NCI-H1417 treated with DMSO at 0.1 percent for 48 hours (cell line): ENCODE data around the gene ARPC1A.
"Not testable (repeated sequence)": the region's sequence is repeated elsewhere in the genome, so short reads cannot be mapped to it uniquely, and the experiment has no call there.

Experiments
- DNase-seq: peaks from one replicate; lab custom pipeline; 2025; lab: John Stamatoyannopoulos, UW

ARPC1A gene

DNA sequence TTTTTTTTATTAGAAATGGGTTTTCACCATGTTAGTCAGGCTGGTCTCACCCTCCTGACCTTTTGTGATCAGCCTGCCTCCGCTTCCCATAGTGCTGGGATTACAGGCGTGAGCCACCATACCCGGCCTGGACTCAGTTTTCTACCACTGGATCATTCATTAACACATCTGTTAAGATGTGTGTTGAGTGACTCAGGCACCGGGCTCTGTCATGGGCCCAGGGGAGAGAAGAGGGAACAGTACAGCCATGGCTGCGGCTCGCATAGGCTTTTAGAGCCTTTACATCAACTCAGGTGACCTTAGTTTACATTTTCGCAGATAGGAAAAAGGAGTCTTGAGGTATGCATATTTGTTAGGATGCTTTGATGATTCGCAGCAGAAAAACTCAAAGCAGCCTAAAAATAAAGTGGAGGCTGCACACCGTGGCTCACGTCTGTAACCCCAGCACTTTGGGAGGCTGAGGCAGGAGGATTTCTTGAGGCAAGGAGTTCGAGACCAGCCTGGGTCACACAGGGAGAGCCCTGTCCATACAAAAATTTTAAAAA is 45.8 kb downstream of the ARPC1A start:
- no peak for DNase-seq

DNA sequence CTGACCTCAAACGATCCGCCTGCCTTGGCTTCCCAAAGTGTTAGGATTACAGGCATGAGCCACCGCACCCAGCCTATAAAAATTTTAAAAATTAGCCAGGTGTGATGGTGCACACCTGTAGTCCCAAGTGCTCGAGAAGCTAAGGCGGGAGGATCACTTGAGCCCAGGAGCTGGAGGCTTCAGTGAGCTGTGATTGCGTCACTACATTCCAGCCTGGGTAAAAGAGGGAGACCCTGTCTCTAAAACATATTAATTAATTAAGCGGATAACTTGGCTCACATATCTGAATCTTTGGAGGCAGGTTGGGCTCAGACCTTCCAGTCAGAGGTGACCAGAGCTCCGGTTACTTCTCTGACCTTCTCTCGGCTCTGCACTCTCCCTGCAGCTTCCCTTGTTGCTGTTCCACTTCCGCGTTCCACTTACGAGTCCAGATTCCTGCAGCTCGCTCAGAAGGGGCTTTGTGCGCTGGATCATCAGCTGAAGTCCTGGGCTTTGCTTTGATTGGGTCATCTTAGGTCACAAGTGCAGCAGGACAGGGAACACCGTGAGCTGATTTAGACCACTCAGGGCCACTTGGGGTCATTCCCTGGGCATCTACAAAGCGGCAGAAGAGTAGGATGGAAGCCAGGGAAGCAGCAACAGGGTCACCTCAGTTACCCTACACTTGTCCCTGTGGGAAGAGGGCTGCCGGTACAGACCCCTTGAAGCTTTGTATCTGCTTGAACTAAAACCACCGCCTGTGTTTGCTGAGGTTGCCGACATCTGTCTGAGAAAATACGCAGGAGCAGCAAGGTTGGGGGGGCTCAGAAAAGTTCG is 46.8 kb downstream of the ARPC1A start:
- no peak for DNase-seq

DNA sequence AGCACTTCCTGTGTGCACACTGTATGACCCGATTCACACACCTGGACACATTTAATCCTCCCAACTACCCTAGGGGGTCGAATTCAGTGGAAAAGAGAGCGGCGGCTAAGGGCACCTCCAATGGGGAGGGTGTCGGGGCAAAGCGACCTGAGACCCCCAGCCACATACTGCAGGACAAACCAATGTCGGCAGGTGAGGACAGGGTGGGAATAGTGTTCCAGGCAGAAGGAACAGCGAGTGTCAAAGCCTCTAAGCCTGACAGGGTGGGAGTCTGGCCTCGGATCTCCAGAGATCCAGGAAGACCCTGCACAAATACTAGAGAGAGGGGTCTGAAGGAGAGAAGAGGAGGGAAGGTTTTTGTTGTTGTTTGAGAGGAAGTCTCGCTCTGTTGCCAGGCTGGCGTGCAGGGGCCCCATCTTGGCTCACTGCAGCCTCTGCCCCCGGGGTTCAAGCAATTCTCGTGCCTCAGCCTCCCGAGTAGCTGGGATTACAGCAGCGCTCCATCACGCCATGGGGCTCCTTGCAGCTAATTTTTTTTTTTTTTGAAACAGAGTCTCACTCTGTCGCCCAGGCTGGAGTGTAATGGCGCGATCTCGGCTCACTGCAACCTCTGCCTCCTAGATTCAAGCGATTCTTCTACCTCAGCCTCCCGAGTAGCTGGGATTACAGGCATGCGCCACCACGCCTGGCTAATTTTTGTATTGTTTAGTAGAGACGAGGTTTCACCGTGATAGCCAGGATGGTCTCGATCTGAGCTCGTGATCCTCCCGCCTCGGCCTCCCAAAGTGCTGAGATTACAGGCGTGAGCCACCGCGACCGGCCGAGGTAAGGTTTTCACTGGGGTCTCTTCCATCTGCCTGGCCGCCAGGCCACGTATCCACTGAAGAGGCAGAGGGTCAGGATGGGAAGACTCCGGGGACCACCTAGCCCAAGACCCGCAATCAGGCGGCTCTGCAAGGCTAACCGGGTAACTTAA is 47.7 kb downstream of the ARPC1A start:
- no peak for DNase-seq

- DNase-seq = no peak
Measured at GRCh38 chr7:99374111-99375064, 48.7 kb downstream of the ARPC1A start, which contains the start of gene ARPC1B. Gene ARPC1B (plus strand): TSS chr7:99374730. CDS start chr7:99385715, 10,985 bp downstream.

- no peak for DNase-seq
Measured at GRCh38 chr7:99375070-99375807, 49.5 kb downstream of the ARPC1A start.

GRCh38 chr7:99379043-99379577 is 53.4 kb downstream of the ARPC1A start:
- DNase-seq = no peak

DNA sequence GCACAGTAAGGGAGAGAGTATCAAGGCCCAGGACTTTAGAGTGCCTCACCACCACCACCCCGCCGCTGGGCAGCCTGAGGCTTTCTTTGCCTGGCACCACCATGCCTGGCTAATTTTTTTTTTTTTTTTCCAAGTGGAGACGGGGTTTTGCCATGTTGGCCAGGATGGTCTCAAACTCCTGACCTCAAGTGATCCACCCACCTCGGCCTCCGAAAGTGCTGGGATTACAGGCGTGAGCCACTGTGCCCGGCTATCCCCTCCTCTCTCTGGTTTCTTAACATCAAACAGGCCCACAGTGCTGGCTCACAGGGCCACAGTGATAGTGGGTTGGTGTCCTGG is 54.0 kb downstream of the ARPC1A start:
- DNase-seq = not testable (repeated sequence)

DNA sequence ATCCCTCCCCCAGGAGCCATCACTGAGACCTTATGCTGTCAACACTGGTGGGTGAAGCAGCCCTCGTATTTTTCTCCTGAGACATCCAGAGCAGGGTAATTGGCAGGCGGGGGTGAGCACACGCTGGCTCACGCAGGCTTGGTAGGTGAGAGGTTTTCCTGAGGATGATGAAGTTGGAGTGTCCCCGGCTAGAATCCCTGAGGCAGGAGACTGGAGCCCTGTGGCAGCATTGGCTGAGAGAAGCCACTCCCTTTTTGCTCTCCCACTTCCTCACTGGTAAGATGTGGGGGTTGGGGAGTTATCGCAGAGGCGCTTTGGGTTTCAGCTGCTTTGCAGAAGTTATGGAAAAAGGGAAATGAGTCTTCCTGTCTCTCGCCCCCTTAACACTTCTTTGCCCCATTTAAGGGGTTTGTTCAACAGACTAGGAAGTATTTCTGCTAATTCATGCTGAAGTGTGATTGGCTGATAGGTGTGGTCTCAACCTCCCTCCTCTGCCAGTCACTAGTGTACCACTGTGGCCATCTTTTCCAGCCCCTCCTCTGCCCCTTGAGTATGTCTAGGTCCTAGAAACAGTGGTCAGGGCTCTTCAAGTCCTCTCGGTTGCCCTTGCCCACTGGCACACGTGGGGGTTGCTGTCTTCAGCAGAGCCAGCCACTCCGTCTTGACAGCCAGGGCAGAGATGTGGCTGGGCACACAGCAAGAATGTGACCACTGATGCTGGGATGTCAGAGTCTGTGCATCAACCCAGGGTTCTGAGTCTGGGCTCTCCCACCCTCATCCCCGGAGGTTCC is 54.5 kb downstream of the ARPC1A start:
- no peak for DNase-seq

DNA sequence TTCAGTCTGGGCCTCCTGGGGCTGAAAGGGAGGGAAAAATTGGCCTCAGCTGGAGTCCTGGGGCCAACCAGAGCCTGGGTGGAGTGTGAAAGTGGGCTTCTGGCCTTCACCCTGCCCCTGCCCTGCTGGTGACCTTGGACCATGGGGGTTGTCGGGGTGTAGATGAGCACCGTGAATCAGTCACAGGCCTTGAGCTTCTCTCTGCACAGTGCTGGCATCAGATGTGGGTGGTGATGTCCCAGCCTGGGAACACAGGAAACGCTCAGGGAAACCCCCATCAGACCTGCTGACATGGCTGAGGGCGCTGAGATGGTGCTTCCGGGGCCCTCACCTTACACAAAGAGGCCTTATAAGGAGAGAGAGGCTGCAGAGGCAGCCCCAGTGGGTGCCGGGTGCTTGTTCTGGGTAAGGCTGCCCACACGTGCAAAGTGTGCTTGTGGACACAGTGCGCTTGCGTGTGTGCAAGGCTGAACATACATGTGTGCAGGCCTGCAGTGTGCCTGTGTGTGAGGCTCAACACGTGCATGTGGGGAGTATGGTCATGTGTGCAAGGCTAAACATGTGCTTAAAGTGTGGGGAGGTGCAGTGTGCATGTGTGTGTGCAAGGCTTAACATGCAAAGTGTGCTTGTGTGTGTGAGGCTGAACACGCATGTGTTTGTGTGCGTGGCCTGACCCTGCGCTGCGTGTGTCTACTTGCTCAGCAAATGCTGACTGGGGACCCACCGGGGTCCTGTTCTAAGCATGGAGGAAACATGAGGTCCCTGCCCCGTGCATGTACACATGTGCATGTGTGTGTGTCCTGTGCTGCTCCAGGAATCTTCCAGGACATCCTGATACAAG is 55.3 kb downstream of the ARPC1A start:
- no peak for DNase-seq

DNA sequence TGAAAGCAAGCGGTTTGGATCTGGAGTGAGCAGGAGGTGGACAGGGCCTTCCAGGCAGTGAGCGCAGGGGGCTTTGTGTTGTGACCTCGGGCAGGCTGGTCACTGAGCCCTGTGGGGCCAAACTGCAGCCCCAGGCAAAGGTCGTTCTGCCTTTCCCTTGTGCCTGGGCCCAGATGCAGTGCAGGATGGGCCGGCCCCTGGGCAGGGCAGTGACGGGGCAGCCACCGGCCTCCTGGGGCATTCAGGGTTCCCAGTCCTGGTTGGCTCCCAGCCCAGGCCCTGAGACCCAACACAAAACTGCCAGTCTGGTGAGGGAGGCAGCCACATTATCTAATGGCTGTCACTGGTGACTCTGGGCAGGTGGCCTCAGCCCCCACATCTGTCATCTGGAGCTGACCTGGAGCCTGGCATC is 56.0 kb downstream of the ARPC1A start:
- no peak for DNase-seq

- no peak for DNase-seq
Measured at GRCh38 chr7:99383203-99383602, 57.5 kb downstream of the ARPC1A start.

- DNase-seq = no peak
Measured at GRCh38 chr7:99383791-99384370, 58.2 kb downstream of the ARPC1A start.

DNA sequence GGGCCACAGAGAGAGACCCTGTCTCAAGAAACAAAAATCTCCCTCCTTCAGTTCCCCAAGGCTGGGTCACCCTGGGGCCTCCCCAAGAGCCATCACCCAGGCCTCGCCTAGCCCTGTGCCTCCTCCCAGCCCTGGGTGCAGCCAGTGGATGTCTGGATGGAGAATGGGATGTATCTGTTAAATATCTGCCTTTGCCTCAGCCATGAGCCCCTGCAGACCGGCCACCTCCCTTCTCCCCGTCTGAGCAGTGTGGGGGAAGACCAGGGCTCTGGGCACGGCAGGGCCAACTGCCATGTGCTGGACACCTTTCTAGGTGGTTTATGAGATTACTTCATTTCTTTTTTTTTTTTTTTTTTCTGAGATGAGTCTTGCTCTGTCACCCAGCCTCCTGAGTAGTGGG is 58.8 kb downstream of the ARPC1A start:
- no peak for DNase-seq

DNA sequence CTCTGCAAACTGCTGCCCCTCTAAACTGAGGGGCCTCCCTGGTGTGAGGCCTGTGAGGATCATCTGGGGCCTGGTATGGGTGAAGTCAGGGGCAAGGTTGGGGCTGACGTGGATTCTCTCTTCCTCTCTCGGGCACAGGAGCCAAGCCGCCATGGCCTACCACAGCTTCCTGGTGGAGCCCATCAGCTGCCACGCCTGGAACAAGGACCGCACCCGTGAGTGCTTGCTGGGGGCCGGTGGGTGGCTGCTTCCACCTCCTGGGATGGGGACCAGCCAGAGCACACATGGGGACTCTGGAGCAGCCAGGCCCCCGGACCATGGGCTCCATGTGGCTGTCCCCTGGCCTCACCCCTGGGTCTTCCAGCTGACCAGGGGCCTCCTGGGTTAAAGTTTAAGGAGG is 59.9 kb downstream of the ARPC1A start:
- DNase-seq = no peak

GRCh38 chr7:99386584-99387238 is 61.0 kb downstream of the ARPC1A start:
- no peak for DNase-seq

GRCh38 chr7:99387239-99387635 is 61.5 kb downstream of the ARPC1A start:
- DNase-seq = not testable (repeated sequence)

DNA sequence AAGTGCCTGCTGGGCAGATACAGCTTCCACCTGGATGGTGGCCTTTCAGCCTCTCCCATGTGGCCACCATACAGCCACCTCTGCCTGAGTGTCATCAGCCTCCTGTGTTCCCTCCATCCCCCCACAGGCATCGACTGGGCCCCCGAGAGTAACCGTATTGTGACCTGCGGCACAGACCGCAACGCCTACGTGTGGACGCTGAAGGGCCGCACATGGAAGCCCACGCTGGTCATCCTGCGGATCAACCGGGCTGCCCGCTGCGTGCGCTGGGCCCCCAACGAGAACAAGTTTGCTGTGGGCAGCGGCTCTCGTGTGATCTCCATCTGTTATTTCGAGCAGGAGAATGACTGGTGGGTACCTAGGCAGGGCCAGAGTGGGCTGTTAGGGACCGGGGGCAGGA is 62.2 kb downstream of the ARPC1A start:
- DNase-seq = no peak

DNA sequence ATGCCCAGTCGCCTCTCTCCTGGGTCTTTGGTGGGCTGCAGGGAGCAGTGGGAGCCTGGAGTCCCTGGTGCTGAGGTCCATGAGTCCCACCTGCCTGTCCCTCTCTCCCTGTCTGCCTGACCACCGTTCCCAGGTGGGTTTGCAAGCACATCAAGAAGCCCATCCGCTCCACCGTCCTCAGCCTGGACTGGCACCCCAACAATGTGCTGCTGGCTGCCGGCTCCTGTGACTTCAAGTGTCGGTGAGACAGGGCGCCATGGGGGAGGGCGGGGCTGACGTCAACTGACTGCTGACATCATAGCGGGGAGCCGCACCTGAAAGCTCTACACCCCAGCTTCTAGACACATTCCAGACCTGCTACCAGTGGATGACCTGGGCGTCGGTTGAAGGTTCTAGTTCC is 64.1 kb downstream of the ARPC1A start:
- DNase-seq = no peak
